Measurements from ENCODE around the gene TAS2R1.

The TAS2R1 gene

GRCh38 chr5:9630251-9630650, at the start of gene TAS2R1:
TSS of gene TAS2R1 (minus strand) at chr5:9630351. CDS start at chr5:9630032, 319 bp downstream.
- no peak for DNase-seq

- DNase-seq = no peak
Measured at GRCh38 chr5:9670371-9670770, 40.2 kb upstream of the TAS2R1 start.

GRCh38 chr5:9667906-9668305, 37.8 kb upstream of the TAS2R1 start:
- no peak for DNase-seq

GRCh38 chr5:9663891-9664290, 33.7 kb upstream of the TAS2R1 start:
- no peak for DNase-seq

GRCh38 chr5:9661316-9662015, 31.3 kb upstream of the TAS2R1 start:
- DNase-seq = no peak

GRCh38 chr5:9658706-9659105, 28.6 kb upstream of the TAS2R1 start:
- DNase-seq = no peak

GRCh38 chr5:9657819-9658218, 27.7 kb upstream of the TAS2R1 start:
- DNase-seq = no peak

GRCh38 chr5:9655641-9656040, 25.5 kb upstream of the TAS2R1 start:
- no peak for DNase-seq

GRCh38 chr5:9654886-9655285, 24.7 kb upstream of the TAS2R1 start:
- DNase-seq = no peak

- no peak for DNase-seq
Measured at GRCh38 chr5:9653811-9654210, 23.7 kb upstream of the TAS2R1 start.

GRCh38 chr5:9653061-9653460, 22.9 kb upstream of the TAS2R1 start:
- no peak for DNase-seq

GRCh38 chr5:9652295-9652694, 22.1 kb upstream of the TAS2R1 start:
- no peak for DNase-seq

- no peak for DNase-seq
Measured at GRCh38 chr5:9646843-9647242, 16.7 kb upstream of the TAS2R1 start.

- DNase-seq = no peak
Measured at GRCh38 chr5:9644630-9645029, 14.5 kb upstream of the TAS2R1 start.

GRCh38 chr5:9642621-9643020, 12.5 kb upstream of the TAS2R1 start:
- DNase-seq = no peak

- no peak for DNase-seq
Measured at GRCh38 chr5:9641806-9642355, 11.7 kb upstream of the TAS2R1 start.

GRCh38 chr5:9632495-9632894, 2.3 kb upstream of the TAS2R1 start:
- DNase-seq = no peak

GRCh38 chr5:9627541-9627940, 2.6 kb downstream of the TAS2R1 start:
- DNase-seq = no peak

- DNase-seq = no peak
Measured at GRCh38 chr5:9626955-9627354, 3.2 kb downstream of the TAS2R1 start.

- DNase-seq = no peak
Measured at GRCh38 chr5:9625731-9626130, 4.4 kb downstream of the TAS2R1 start.

GRCh38 chr5:9625286-9625685, 4.9 kb downstream of the TAS2R1 start:
- DNase-seq = no peak

GRCh38 chr5:9624196-9624947, 5.8 kb downstream of the TAS2R1 start:
- DNase-seq = no peak

GRCh38 chr5:9623661-9624060, 6.5 kb downstream of the TAS2R1 start:
- DNase-seq = no peak

GRCh38 chr5:9622971-9623421, 7.2 kb downstream of the TAS2R1 start:
- DNase-seq = no peak
